GM12864 (cell line): ENCODE measurements around the gene COX20.

ENCODE experiments used
- DNase-seq: peaks from one replicate; pipeline ENCODE4 v3.0.0-alpha.2; 2011; ENCODE audit warnings: low read depth
- H3K4me3 ChIP-seq: 2 replicates; pipeline ENCODE4 v1.5.1; 2011; ENCODE audit warnings: mild to moderate bottlenecking, low read depth, low read length, control low read depth
- TF ChIP-seq, protein P1 (sequence below): IDR thresholded peaks from 2 replicates; pipeline ENCODE4 v1.5.1; 2011; ENCODE audit warnings: low read depth, mild to moderate bottlenecking, moderate library complexity, low read length, control low read depth, inconsistent platforms; ENCODE audit errors: missing control alignments

Gene COX20

GRCh38 chr1:244836135-244836521, 670 bp downstream of the COX20 start:
- TF ChIP-seq, protein P1, sequence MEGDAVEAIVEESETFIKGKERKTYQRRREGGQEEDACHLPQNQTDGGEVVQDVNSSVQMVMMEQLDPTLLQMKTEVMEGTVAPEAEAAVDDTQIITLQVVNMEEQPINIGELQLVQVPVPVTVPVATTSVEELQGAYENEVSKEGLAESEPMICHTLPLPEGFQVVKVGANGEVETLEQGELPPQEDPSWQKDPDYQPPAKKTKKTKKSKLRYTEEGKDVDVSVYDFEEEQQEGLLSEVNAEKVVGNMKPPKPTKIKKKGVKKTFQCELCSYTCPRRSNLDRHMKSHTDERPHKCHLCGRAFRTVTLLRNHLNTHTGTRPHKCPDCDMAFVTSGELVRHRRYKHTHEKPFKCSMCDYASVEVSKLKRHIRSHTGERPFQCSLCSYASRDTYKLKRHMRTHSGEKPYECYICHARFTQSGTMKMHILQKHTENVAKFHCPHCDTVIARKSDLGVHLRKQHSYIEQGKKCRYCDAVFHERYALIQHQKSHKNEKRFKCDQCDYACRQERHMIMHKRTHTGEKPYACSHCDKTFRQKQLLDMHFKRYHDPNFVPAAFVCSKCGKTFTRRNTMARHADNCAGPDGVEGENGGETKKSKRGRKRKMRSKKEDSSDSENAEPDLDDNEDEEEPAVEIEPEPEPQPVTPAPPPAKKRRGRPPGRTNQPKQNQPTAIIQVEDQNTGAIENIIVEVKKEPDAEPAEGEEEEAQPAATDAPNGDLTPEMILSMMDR = no peak
- DNase-seq = no peak
- peak overlapping the region; percentile 72 for H3K4me3 ChIP-seq

- peak overlapping the region; percentile 72 for H3K4me3 ChIP-seq
- no peak for DNase-seq
- TF ChIP-seq, protein P1 = no peak
Observed at GRCh38 chr1:244836584-244836983, 1.1 kb downstream of the COX20 start.

GRCh38 chr1:244837597-244838258, 2.3 kb downstream of the COX20 start:
- no peak for DNase-seq
- TF ChIP-seq, protein P1 = no peak
- peak overlapping the region; percentile 72; the same call in 1 of the 2 replicates for H3K4me3 ChIP-seq

- TF ChIP-seq, protein P1 = no peak
- H3K4me3 ChIP-seq = no peak overlapping the region
- no peak for DNase-seq
Observed at GRCh38 chr1:244839656-244840055, 4.2 kb downstream of the COX20 start.

- DNase-seq = no peak
- TF ChIP-seq, protein P1 = no peak
- no peak overlapping the region for H3K4me3 ChIP-seq
Observed at GRCh38 chr1:244840219-244840794, 4.8 kb downstream of the COX20 start.

GRCh38 chr1:244841273-244841927, 5.9 kb downstream of the COX20 start:
- no peak overlapping the region for H3K4me3 ChIP-seq
- TF ChIP-seq, protein P1 = no peak
- no peak for DNase-seq
